Hematopoietic multipotent progenitor cell treated with erythropoietin and hydrocortisone succinate and interleukin-3 and kit ligand, for 6 days (in vitro differentiated cells): ENCODE measurements around the gene MAP3K2.
A peak's percentile ranks its signal among the peaks of the same experiment; 100 is the strongest.

Experiments used
- DNase-seq: peaks from one replicate; pipeline ENCODE4 v3.0.0-alpha.2; 2015

Gene MAP3K2, protein sequence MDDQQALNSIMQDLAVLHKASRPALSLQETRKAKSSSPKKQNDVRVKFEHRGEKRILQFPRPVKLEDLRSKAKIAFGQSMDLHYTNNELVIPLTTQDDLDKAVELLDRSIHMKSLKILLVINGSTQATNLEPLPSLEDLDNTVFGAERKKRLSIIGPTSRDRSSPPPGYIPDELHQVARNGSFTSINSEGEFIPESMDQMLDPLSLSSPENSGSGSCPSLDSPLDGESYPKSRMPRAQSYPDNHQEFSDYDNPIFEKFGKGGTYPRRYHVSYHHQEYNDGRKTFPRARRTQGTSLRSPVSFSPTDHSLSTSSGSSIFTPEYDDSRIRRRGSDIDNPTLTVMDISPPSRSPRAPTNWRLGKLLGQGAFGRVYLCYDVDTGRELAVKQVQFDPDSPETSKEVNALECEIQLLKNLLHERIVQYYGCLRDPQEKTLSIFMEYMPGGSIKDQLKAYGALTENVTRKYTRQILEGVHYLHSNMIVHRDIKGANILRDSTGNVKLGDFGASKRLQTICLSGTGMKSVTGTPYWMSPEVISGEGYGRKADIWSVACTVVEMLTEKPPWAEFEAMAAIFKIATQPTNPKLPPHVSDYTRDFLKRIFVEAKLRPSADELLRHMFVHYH

DNA sequence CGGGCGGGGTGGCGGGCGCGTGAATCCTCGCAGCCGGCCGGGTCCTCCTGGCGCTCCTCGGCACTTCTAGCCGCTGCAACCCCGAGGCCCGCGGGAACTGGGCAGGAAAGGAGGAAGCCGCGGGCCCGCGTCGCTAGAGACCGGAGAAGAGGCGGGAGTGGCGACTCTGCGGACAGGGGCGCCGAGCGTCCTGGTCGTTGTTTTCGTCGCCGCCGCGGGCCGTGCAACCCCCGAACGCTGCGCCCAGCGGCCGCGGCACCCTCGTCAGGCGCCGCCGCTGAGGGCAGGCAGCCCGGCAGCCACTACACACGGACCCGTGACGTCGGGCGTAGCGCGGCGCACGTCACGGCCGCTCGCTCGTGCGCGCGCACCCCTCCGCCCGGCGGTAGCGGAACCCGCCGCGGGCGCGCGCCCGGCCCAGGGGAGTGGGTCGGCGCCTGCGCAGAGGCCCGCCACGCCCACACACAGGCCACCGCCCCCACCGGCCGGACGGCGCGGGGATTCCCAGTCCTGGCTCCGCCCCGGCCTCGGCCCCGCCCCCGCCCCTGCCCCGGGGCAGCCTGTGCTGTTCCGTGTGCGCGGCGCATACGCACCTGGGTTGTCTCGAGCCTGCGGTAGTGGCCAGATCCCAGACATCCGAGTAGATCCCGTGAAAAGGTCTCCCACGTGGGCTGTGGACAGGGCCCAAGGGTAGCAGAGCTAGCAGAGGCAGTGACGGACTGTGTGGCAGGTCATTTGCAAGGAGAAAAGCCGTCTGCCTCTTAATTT is at the start of gene MAP3K2:
TSS of gene MAP3K2 (minus strand) at position 321 of the 768 bp plus-strand sequence. CDS start 44,846 bp downstream, outside the sequence.
- DNase-seq, result peak; percentile 94

DNA sequence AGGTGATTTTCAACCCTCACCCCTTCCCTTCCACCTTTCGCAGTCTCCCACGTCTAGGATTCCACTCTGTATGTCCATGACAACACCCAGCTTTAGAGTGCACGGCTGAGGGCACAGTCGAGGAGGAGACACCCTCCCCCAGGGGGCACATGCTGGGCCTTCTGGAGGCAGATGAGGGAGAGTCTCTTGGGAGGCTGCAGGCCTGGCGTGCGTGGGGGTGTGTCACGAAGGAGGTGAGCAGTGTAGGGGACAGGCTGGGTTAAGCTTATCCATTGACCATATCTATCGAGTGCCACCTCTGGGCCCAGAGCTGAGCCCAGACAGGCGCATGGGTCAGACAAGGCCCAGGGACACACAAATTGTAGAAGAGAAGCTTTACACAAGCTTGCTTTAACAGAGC is 49.3 kb upstream of the MAP3K2 start:
- no peak for DNase-seq

DNA sequence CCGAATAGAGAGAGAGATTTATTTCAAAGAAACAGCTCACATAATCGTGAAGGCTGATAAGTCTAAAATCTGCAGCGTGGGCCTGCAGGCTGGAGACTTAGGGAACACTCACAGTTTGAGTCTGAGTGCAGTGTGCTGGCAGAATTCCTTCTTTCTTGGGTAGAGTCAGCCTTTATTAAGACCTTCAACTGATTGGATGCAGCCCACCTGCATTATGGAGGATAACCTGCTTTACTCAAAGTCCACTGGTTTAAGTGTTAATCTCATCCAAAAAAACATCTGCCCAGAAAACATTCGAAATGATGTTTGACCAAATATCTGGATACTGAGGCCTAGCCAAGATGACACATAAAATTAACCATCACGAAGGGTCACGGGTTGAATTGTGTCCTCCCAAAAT is 46.7 kb upstream of the MAP3K2 start:
- DNase-seq, result no peak

DNA sequence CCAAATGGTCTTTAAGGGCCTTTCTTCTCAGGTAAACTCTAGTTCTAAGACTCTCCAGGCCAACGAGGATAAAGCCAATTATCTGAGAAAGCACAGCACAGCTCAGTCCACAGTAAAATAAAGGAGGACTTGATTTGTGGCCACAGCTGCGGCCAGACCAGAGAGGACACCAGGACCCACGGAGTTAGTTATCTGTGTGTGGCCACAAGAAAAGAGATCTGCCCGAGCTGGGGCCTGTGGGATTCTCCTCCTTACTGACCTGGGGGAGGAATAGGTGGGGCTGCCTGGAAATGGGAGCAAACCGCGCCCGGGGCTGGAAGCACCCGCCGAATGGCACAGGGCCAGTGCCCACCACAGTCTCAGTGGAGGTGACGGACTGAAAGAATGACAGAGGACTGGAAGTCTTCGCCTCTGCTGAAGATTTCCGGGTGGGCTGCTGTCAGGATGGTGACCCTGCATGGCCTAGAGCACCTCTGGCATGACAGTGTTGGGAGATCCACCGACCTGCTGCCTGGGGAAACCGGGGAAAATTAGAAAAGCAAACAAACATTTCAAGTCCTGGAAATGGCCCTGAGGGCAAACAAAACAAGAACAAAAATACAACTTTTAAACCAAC is 43.7 kb upstream of the MAP3K2 start:
- no peak for DNase-seq

DNA sequence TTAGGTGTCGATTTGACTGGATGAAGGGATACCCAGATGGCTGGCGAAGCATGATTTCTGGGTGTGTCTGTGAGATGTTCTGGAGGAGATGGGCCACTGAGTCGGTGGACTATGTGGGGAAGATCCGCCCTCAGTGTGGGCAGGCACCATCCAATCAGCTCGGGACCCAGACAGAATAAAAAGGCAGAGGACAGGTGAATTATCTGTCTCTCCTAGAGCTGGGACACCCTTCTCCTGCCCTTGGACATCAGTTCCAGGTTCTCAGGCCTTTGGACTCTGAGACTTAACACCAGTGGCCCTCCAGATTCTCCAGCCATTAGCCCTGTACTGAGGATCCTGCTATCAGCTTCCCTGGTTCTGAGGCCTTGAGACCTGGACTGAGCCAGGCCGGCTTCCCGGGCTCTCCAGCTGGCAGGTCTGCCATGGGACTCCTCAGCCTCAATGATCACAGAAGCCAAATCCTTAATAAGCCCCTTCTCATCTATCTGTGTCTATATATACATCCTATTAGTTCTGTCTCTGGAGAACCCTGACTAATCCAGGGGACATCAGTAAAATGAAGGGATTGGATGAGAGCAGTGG is 42.2 kb upstream of the MAP3K2 start:
- no peak for DNase-seq

DNA sequence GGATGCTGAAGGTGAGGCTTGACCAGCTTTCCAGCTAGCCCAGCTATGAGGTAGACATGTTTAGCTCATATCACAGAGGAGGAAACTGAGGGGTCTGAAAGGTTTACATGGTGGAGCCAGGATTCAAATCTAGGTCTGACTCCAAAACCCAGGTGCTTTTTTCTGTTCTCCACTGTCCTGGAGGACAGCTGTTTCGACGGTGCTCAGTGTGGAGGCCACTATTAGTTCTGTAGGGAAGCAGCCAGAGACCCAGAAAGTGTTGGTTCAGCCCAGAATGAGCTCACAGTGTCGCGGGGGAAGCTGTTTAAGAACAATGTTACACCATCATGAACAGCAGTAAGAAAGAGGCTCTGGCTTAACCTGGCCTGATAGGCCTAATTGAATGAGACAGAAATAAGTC is 41.5 kb upstream of the MAP3K2 start:
- DNase-seq, result no peak

DNA sequence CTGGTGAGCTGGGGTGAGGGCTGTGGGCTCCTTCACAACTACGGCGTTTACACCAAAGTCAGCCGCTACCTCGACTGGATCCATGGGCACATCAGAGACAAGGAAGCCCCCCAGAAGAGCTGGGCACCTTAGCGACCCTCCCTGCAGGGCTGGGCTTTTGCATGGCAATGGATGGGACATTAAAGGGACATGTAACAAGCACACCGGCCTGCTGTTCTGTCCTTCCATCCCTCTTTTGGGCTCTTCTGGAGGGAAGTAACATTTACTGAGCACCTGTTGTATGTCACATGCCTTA is 41.0 kb upstream of the MAP3K2 start:
- DNase-seq, result no peak

DNA sequence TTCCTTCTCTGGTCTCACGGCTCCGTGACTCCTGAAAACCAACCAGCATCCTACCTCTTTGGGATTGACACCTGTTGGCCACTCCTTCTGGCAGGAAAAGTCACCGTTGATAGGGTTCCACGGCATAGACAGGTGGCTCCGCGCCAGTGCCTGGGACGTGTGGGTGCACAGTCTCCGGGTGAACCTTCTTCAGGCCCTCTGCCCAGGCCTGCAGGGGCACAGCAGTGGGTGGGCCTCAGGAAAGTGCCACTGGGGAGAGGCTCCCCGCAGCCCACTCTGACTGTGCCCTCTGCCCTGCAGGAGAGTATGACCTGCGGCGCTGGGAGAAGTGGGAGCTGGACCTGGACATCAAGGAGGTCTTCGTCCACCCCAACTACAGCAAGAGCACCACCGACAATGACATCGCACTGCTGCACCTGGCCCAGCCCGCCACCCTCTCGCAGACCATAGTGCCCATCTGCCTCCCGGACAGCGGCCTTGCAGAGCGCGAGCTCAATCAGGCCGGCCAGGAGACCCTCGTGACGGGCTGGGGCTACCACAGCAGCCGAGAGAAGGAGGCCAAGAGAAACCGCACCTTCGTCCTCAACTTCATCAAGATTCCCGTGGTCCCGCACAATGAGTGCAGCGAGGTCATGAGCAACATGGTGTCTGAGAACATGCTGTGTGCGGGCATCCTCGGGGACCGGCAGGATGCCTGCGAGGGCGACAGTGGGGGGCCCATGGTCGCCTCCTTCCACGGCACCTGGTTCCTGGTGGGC is 40.5 kb upstream of the MAP3K2 start:
- no peak for DNase-seq

DNA sequence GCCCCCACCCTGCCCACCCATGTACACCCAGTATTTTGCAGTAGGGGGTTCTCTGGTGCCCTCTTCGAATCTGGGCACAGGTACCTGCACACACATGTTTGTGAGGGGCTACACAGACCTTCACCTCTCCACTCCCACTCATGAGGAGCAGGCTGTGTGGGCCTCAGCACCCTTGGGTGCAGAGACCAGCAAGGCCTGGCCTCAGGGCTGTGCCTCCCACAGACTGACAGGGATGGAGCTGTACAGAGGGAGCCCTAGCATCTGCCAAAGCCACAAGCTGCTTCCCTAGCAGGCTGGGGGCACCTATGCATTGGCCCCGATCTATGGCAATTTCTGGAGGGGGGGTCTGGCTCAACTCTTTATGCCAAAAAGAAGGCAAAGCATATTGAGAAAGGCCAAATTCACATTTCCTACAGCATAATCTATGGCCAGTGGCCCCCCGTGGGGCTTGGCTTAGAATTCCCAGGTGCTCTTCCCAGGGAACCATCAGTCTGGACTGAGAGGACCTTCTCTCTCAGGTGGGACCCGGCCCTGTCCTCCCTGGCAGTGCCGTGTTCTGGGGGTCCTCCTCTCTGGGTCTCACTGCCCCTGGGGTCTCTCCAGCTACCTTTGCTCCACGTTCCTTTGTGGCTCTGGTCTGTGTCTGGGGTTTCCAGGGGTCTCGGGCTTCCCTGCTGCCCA is 39.7 kb upstream of the MAP3K2 start:
- DNase-seq, result no peak

DNA sequence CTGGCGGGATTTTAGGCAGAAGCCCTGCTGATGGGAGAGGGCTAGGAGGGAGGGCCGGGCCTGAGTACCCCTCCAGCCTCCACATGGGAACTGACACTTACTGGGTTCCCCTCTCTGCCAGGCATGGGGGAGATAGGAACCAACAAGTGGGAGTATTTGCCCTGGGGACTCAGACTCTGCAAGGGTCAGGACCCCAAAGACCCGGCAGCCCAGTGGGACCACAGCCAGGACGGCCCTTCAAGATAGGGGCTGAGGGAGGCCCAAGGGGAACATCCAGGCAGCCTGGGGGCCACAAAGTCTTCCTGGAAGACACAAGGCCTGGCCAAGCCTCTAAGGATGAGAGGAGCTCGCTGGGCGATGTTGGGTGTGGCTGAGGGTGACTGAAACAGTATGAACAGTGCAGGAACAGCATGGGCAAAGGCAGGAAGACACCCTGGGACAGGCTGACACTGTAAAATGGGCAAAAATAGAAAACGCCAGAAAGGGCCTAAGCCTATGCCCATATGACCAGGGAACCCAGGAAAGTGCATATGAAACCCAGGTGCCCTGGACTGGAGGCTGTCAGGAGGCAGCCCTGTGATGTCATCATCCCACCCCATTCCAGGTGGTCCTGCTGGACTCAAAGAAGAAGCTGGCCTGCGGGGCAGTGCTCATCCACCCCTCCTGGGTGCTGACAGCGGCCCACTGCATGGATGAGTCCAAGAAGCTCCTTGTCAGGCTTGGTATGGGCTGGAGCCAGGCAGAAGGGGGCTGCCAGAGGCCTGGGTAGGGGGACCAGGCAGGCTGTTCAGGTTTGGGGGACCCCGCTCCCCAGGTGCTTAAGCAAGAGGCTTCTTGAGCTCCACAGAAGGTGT is 39.0 kb upstream of the MAP3K2 start:
- DNase-seq, result no peak

DNA sequence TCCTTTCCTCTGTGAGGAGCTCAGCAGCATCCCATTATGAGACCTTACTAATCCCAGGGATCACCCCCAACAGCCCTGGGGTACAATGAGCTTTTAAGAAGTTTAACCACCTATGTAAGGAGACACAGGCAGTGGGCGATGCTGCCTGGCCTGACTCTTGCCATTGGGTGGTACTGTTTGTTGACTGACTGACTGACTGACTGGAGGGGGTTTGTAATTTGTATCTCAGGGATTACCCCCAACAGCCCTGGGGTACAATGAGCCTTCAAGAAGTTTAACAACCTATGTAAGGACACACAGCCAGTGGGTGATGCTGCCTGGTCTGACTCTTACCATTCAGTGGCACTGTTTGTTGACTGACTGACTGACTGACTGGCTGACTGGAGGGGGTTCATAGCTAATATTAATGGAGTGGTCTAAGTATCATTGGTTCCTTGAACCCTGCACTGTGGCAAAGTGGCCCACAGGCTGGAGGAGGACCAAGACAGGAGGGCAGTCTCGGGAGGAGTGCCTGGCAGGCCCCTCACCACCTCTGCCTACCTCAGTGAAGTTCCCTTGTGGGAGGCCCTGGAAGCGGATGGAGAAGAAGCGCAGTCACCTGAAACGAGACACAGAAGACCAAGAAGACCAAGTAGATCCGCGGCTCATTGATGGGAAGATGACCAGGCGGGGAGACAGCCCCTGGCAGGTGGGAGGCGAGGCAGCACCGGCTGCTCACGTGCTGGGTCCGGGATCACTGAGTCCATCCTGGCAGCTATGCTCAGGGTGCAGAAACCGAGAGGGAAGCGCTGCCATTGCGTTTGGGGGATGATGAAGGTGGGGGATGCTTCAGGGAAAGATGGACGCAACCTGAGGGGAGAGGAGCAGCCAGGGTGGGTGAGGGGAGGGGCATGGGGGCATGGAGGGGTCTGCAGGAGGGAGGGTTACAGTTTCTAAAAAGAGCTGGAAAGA is 38.0 kb upstream of the MAP3K2 start:
- DNase-seq, result no peak

DNA sequence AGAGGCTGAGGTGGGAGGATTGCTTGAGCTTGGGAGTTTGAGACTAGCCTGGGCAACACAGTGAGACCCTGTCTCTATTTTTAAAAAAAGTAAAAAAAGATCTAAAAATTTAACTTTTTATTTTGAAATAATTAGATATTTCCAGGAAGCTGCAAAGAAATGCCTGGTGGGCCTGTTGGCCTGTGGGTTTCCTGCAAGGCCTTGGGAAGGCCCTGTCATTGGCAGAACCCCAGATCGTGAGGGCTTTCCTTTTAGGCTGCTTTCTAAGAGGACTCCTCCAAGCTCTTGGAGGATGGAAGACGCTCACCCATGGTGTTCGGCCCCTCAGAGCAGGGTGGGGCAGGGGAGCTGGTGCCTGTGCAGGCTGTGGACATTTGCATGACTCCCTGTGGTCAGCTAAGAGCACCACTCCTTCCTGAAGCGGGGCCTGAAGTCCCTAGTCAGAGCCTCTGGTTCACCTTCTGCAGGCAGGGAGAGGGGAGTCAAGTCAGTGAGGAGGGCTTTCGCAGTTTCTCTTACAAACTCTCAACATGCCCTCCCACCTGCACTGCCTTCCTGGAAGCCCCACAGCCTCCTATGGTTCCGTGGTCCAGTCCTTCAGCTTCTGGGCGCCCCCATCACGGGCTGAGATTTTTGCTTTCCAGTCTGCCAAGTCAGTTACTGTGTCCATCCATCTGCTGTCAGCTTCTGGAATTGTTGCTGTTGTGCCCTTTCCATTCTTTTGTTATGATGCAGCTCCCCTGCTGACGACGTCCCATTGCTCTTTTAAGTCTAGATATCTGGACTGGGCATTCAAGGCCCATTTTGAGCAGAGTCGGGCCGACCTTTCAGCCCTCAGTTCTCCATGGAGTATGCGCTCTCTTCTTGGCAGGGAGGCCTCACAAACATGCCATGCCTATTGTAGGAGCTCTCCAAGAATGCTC is 37.1 kb upstream of the MAP3K2 start:
- DNase-seq, result no peak

DNA sequence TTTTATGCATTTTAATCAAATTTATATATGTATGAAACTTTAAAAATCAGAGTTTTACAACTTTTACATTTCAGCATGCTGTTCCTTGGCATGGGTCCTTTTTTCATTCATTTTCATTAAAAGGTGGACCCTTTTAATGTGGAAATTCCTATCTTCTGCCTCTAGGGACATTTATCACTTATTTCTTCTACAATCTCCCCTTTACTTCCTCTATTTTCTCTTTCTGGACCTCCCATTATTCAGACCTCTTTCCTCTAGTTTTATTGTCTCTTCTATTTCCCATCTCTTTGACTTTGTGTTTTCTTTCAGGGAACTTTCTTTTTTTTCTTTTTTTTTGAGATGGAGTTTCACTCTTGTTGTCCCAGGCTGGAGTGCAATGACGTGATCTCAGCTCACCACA is 36.1 kb upstream of the MAP3K2 start:
- DNase-seq, result peak; percentile 46

DNA sequence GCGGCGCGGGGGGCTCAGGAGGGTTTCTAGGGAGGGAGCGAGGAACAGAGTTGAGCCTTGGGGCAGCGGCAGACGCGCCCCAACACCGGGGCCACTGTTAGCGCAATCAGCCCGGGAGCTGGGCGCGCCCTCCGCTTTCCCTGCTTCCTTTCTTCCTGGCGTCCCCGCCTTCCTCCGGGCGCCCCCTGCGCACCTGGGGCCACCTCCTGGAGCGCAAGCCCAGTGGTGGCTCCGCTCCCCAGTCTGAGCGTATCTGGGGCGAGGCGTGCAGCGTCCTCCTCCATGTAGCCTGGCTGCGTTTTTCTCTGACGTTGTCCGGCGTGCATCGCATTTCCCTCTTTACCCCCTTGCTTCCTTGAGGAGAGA is 35.7 kb upstream of the MAP3K2 start:
- DNase-seq, result no peak

DNA sequence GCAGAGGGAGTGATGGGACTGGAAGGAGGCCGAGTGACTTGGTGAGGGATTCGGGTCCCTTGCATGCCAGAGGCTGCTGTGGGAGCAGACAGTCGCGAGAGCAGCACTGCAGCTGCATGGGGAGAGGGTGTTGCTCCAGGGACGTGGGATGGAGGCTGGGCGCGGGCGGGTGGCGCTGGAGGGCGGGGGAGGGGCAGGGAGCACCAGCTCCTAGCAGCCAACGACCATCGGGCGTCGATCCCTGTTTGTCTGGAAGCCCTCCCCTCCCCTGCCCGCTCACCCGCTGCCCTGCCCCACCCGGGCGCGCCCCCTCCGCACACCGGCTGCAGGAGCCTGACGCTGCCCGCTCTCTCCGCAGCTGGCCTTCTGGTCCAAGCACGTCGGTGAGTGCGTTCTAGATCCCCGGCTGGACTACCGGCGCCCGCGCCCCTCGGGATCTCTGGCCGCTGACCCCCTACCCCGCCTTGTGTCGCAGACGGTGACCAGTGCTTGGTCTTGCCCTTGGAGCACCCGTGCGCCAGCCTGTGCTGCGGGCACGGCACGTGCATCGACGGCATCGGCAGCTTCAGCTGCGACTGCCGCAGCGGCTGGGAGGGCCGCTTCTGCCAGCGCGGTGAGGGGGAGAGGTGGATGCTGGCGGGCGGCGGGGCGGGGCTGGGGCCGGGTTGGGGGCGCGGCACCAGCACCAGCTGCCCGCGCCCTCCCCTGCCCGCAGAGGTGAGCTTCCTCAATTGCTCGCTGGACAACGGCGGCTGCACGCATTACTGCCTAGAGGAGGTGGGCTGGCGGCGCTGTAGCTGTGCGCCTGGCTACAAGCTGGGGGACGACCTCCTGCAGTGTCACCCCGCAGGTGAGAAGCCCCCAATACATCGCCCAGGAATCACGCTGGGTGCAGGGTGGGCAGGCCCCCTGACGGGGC is 35.0 kb upstream of the MAP3K2 start:
- DNase-seq, result peak; percentile 53

DNA sequence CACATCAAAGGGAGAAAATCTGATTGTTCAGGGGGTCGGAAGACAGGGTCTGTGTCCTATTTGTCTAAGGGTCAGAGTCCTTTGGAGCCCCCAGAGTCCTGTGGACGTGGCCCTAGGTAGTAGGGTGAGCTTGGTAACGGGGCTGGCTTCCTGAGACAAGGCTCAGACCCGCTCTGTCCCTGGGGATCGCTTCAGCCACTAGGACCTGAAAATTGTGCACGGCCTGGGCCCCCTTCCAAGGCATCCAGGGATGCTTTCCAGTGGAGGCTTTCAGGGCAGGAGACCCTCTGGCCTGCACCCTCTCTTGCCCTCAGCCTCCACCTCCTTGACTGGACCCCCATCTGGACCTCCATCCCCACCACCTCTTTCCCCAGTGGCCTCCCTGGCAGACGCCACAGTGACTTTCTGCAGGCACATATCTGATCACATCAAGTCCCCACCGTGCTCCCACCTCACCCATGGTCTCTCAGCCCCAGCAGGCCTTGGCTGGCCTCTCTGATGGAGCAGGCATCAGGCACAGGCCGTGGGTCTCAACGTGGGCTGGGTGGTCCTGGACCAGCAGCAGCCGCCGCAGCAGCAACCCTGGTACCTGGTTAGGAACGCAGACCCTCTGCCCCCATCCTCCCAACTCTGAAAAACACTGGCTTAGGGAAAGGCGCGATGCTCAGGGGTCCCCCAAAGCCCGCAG is 34.2 kb upstream of the MAP3K2 start:
- no peak for DNase-seq
